Measurements from ENCODE around the gene TCF4.

Gene TCF4

DNA sequence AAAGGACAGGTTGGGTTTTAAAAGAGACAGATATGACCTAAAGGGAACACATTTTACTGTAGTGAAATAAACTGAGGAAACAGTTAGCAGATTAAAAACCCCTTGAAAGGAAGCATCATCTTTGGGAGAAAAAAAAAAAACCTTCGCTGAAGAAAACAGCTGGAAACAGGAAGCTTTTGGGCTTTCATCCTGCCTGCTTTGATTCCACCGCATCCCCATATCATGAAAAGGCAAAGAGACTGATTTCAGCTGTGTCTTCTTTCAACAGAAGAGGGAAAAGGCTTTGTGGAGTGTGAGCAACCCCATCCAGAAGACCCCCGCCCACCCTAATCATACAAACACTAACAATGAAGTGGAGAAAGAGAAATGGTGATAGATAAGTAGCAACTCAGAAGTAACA lies 86.4 kb downstream of the TCF4 start:
- no peak for DNase-seq

DNA sequence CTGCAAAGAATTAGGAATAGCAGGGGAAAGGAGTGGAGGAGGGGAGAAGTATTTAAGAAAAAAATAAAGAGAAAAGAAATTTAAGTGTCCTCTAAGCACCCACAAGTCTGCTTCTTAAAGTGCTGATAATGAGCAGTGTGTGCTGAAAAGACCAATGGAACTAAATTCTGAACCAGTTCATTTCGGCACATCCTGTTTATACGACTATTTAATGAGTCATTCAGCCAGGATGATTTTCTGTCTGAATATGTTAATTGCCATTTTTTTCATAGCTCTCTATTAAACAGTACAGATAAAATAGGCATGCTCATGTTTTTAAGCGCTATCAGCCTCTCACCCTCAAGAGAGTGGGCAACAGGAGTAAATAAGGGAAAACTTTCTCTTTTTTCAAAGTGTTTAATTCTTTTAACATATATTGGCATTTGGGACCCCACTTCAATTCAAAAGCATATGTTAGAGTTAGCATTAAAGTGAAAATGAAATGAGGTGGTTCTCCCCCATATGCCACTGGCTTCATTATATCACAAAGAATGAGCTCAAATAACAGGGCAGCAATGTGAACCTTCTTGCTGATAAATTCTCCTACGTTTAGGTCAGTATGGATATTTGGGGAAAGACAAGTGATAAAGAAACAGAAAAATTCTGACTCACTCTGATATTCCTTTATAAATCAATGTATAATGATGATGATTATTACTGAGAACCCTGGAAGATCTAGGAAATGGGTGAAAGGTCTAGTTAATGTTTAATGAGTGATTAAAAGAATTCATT lies 87.5 kb downstream of the TCF4 start:
- DNase-seq, result peak in 1 of 3 experiments; percentile 34

DNA sequence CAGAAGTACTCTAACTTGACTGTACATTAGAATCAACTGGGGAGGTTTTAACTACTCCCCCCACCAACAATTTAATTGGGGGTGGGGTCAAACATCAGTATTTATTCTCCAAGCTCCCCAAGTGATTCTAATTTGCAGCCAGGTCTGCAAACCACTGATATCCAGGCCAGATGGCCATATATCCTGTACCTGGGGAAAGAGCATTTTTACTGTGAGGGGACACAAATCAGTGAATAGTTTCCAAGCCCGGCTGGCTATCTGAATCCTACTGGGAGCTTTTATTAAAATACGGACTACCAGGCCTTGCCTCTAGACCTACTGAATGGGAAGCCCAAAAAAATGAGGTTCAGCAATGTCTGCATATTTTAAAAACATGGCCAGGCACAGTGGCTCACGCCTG lies 88.5 kb downstream of the TCF4 start:
- DNase-seq, result no peak

DNA sequence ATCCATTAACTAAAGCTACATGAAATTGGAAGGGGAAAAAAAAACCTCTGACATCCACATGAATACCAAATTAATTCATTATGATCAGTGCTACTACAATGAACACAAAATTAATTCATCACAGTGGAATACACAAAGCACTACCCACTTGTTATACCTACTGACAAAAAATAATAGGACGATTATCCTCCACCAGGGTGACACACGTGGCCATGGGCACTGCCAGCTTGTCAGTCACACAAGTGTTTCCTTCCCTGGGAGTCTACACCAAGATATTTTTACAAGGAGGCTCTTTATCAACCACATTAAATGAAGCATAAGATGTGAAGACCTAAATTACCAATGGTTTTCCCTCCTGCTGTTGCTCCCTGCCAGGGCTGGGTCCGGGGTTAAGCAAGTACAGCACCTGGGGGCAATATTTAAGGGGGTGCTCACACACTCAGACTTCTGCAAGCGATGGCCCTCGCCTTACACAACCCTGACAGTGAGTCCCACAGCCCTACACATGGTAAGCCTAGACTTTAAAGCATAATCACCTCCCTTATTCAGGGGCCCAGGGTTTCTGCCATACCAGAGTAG lies 90.1 kb downstream of the TCF4 start:
- peak; percentile 48 to 81 (median 73) for DNase-seq

DNA sequence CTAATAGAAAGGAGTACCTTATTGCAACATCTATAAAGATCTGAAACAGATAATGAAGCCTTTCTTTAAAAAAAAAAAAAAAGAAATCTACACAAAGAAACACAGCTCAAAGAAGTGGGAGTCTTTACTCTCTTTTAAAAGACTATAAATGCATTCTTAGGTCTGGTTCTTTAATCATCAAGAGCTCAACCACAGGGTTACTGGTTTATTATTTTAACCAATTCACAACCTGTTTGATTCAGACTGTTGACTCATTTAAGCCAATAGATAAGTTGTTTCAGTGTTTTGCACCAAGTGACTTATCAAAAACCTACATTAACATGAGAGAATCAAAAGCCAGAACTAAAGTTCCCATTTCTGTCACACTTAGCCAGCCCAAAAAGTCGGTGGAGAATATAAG lies 93.1 kb downstream of the TCF4 start:
- DNase-seq, result no peak

DNA sequence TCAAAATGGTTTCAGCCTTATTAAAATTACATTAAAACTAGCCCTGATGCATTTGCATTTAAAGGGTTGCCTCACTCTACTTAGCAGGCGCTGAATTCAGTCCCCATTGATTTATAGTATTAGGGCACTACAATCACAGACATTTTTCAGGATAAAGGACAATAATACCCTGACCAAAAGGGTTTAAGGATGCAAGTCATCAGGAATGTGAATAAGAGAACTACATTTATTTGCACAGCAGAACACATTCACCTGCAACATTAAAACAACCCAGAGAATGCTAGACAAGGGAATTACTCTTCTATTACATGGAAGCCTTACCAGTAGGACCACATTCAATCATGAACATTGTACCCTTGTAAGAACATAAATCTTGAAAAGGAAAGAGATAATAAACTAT lies 93.6 kb downstream of the TCF4 start:
- DNase-seq, result no peak

DNA sequence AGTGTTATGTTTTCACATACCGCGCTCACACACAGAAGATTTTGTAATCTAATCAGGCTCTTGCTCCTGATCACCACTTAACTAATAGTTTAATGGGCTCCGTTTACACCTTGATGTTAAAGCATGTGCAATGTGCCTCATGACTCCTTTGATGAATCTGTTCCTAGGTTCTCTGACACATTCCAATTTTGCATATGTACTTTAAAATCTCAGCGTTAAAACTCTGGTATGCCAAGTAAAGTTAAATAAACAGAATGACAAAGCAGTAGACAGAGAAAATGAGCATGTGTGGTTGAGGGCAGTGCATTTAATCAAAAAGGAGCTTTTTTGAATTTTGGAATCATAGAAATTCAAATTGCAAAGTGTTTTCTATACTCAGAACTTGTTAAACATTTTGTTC lies 96.4 kb downstream of the TCF4 start:
- no peak for DNase-seq

DNA sequence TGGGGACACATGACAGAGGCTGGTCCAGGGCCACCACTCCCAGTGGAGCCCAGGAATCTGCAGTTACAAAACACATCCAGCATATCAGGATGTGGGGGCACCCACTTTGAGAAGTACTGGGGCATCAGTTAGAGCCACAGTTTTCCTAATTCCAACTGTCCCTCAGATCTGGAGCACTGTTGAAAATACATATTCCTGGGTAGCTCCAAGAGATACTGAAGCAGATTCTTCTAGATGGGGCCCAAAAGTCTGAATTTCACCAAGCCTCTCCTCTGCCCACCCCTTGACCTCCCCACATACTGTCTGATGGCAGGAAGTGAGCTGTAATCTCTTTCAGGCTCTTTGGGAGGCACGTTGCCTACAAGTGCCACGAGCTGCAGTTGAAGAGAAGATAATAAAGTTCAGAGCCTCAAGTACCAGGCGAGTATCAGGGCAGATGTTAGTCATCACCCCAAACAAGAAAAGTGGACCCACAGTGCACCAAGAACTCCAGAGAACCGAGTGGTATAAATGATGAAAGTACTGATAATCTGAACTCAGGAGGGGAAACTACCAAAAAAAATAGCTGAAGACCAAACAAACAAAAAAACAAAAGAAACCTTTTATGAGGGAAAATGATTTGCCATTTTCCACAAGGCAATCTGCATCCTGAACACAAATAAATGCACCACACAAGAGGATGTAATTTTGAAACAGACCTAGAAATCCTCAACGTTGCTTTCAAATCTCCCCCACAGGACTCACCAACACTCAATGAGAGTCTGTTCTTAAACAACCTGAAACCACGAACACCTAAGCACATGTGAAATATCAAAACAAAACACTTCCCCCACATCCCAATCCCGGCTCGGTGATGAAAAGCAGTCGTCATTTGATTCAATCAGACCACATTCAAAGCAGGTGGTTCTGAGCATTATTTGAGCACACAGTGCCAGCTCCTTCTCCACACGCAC lies 98.7 kb downstream of the TCF4 start:
- peak; percentile 44 to 95 (median 83) for DNase-seq

DNA sequence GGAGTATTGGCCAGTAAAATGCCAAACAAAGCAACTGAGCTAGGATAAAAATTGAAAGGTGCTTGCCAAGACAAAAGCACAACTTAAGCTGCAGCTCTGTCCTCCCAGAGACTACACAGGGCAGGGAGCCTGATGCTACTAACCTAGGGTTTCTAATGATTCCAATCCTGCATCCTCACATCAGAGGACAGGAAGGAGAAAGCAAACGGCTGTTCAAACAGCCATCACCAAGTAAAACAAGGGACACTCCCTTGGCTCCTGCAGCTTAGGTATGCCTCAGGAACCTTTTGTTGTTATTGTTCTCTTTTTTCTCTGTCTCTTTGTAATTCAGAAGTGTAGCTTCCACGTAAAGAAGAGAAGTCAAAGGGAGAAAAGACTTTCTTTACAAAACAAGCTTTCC lies 99.5 kb downstream of the TCF4 start:
- DNase-seq, result peak; percentile 4 to 93 (median 77)

DNA sequence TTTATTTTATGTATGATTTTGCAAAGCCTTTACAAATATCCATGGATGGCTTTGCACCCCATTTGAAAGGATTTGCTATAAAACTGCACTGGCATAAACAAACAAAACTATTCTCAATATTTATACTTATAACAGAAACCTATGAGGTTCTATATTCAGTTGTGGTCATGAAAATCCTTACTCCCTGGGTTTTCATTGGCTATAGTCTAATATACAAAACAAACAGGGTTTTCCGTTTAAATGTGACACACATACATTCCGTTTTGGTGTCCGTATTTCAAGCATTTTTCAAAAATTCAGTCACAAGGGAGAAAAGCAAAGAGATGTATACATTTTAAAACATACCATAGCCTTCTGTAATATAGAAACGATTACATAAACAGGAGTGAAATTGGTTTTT lies 100.0 kb downstream of the TCF4 start:
- DNase-seq, result no peak

DNA sequence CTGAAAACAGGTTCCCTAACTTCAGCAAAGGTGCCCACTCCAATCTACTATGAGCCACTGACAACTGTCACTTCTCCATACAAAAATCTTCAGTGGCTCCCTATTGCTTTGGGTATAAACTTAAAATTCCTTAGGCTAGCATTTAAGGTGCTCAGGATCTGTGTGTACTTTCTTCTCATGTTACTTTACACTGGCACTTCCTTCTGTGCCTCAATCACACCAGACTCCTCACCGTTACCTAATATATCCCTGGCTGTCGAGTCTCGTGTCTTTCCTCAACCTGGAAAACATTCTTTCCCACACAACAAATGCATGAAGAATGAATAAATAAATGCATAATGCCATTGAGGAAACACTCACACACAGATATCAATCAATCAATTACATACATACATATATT lies 101.1 kb downstream of the TCF4 start:
- DNase-seq, result no peak

DNA sequence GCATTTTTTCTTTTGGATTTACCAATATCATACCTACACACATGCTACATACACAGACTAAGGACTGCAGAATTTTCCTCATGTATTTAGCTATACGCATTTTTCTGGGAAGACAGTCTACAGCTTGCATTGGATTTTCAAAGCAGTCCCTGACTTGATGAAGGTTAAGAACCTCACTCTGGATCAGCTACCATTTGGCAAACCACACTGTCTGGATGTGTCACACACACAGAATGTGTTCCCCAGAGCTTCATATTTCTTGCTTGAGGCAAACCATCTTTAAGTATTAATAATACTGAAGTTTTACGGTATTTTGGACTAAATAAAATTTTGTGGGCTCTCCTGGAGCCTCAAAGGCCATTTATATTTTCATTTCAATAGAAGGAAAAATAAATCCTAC lies 102.3 kb downstream of the TCF4 start:
- no peak for DNase-seq

DNA sequence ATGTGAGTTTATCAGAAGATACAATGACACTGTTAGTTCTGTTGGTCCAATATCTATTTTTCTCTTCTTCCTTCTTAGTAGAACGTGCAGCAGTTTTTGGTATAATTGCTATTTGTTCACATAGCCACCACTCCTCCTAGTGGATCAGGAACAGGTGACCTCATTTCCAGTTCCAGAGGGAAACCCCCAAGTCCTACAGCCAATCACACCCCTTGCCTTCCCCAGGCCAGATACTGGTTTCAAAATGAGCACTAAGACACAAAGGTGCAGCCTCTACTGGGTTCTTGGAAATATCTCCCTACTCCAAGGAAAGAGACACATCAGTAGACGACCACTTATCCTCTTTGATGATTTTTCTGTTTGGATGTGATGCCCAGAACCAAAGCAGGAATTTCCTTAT lies 103.2 kb downstream of the TCF4 start:
- no peak for DNase-seq

DNA sequence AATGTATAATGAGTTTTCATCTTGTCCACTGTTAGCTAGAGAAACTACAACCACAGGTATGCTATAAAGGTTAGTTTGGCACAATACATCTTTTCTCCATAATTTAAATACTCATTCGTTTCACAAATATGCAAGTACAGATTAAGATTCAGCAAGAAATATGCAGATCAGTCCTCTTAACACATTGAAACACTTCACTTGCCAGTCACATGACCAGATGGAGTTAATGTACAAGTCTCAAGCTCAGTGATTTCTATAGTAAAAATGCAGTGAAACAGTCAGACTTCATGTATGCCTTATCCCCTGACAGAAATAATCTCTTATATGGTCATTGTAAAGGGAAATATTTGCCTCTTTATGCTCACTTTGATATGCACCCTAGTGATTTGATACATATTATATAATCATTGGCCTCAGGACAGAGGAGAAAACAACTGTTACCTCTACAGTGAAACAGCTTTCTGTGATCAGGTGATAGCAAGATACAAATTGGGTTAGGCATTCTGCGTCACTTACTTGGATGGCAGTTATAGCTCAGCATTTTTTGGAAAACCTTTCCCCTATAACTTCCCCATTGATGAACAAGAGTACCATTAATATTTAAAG lies 104.6 kb downstream of the TCF4 start:
- no peak for DNase-seq

DNA sequence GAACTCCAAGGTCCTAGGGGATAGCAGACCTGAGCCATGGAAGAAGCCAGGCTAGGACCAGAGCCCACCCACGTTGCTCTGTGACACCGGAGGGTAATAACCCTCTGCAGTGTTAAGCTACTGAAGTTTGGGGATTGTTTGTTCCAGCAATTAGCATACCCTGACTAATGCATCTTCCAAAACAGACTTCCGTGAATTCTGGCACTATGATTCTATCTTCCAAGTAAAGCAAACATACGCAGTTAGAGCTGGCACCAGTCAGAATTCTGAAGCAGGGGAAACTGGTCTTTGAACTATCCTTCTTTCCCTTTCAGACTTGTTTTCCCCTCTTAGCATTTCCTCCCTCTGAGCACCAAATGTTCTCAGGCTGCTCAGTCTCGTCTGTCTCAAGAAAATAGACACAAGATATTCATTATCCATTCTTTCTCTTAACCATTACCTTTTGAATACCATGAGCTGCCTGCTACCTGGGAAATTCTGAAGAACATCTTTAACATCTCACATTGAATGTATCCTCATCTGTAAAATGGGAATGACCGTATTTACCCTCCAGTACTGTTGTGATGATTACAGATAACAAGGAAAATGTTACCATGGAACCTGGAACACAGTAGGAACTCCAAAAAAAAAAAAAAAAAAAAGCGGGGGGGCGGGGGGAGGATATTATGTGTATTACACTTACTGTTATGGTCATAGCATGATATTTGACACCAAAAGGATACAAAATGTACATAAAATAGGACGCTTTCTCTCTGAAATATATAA lies 108.2 kb downstream of the TCF4 start:
- DNase-seq, result no peak

DNA sequence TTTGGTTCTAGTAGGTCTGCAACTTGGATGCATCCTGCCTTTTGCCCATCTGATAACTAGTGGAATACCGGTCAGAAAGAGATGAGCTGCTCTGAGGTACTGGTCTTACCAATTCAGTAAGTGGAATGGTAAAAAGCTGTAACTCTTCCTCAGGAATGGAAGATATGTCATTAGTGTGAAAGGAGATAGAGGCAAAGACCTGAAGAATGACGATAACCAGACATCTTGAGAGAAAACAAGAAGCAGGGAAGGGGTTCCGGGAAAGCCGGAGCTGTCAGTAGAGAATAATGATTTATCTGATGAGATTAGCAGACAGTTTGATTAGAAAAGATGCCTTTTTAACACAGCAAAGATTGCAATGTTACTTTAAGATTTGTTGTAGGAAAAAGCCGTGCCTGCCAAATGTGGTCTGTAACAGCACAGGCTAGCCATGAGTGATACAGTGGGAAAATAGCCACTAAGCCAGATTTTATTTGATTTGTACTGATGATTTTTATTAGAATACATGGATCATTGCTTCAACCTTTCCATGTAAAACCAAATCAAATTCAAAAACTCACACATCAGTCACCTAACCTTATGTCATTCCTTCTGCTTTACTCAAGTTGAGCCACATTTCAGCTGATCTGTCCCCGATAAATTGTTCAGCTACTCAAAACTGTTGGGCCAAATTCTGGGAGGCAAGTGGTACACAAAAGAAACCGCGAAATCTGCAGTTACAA lies 110.0 kb downstream of the TCF4 start:
- no peak for DNase-seq

DNA sequence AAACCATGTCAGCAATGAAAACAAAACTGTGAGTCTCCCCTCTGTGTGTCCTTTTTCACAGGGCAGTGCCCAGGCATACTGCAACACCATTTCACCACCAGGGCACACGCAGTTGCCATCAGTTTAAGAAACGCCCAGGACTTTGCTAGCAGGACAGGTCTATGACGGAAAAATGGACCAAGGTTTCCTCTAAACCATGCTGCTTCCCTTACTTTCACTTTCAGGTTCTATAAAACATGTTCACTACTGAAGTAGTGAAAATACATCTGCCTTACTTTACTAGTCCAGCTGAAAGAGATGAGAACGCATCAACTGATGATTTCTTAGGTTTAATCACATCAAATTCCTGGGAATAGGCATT lies 110.5 kb downstream of the TCF4 start:
- DNase-seq, result no peak

DNA sequence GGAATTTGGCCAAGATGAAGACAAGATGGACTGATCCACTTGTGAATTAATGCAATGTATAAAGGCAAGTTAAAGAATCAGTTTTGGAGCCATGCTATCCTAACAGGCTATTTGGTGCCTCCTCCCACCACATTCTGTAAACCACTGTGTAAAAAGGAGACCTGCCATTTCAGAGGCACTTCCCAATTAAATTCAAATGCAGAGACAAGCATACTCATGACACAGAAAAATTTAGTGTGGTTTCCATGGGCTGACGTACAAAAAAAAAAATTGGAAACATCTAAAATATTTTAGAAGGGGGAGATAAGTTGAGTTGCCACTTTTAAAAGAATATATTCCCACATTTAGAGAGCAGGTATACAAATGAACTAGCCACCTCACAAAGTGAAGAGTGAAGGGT lies 112.1 kb downstream of the TCF4 start:
- no peak for DNase-seq

DNA sequence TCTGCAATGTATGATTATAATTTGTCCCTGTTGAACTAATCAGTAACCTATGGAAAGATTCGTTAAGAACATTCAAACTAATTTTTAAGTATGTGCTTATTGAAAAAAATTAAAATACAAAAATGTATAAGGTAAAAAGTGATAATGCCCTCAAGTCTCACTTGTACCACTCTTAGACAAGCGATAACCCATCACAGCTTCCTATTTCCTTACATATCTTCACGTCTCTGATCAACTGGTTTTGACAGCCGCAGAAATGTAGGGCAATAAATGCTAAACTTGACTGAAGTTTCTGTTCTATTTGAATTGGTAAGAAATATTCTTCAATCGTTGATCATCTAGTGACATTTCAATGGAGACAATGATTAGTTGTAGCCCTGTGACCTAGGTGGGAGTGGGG lies 112.5 kb downstream of the TCF4 start:
- no peak for DNase-seq

DNA sequence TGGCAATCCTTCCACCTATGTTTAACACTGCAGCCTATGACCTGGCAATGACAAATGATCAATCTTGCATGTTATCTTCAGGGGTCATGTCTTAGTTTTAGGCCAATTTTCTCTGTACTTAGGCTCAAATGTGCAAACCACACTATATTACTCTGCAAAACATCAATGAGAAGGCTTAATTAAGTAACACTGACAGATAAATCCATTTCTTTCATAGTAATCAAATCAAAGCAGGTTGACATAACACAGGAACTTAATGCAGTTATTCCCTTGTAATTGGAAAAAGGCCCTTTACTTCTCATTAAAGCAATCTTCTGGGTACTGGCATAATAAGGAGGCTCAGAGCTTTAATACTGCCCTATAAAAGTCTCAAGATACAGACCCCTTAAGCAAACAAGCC lies 114.4 kb downstream of the TCF4 start:
- no peak for DNase-seq

DNA sequence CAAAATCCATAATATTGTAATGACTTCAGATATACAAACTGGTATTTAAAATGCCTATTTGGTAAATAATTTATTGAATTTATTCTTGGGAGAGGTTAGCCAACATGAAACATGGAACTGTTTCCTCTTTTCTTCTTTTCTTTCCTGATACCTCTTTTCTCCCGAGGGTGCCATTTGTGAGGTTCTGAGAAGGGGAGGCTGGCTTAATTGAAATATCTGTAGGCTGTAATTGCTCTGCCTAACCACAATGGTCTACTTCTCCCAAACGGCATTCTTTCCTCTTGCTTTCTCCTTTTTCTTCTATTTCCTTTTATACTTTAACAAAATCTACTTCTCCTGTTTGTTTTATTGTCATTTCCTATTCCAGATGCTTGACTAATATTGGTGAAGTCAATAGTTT lies 114.9 kb downstream of the TCF4 start:
- DNase-seq, result peak in 1 of 3 experiments; percentile 13

DNA sequence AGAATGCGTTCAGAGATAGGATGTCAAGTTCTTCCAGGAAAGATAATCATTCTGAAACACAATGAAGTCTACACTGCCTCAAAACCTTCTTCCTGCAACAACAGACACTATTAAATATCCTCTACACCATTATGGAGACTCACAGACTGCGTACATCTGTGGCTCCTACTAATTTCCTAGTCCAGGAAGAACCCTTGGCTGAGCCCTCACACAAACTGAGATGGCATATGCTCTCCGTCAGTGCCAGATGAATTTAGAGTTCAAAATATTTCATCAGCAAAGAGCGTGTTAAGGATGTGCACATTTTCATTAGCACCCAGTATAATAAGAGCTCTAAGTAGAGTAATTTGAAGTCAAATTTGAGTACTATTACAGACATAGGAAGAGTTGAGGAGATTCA lies 117.2 kb downstream of the TCF4 start:
- DNase-seq, result no peak

All from NCI-H1417 (cell line).